Adrenal gland (tissue), 5 donors: ENCODE measurements around the gene ADAM33.

Experiments used
- CTCF ChIP-seq, 6 experiments: fragments of 450-650 bp in 4 of 6; fragments of 200-600 bp in 2 of 6; sonication (generic) in 1 of 6; IDR thresholded peaks; 1 replicate in 5 of 6; 2 replicates in 1 of 6; pipeline versions ENCODE4 v1.5.1 to v1.8.0; 2016 to 2021; ENCODE audit warnings: antibody characterized with exemption in 6 of 6, mild to moderate bottlenecking in 2 of 6, moderate library complexity in 1 of 6
- POLR2A ChIP-seq, 2 donors: fragments of 450-650 bp; IDR thresholded peaks; one replicate each; pipeline ENCODE4 v1.6.1; 2017; ENCODE audit warnings: antibody characterized with exemption in 2 of 2, mild to moderate bottlenecking in 2 of 2, moderate library complexity in 1 of 2
- donor health status: DM: no; HTN: no; CAD: no.

- no peak for TF ChIP-seq CTCF (IDR thresholded peaks at IDR 0.05)
- no peak for TF ChIP-seq POLR2A (IDR thresholded peaks at IDR 0.05)
These were observed 3.6 kb downstream of the ADAM33 start for GRCh38 chr20:3678198-3678597.
